Neural cell (in vitro differentiated cells): Measurements from ENCODE around the gene TRIO. TPM values are rescaled to one million over a fixed set of nuclear protein-coding genes. Genes with fewer than 3 reads are reported as not detected.

Experiments
- H2AFZ ChIP-seq: fragments of 200-600, 300-800 bp; sonication (generic), shearing (Covaris generic); 2 replicates; pipeline ENCODE4 v1.6.0; 2014; ENCODE audit warnings: low read depth, mild to moderate bottlenecking, antibody characterized with exemption, low read length, moderate library complexity
- H3F3A ChIP-seq: fragments of 200-600 bp; shearing (Covaris generic); 2 replicates; pipeline ENCODE4 v1.6.1; 2016; ENCODE audit warnings: mild to moderate bottlenecking, moderate library complexity, mixed read lengths, antibody characterized with exemption, low read length; ENCODE audit not compliant: insufficient read depth, poor library complexity, severe bottlenecking
- H3K27ac ChIP-seq: fragments of 200-600, 300-800 bp; sonication (generic), shearing (Covaris generic); 2 replicates; pipeline ENCODE4 v1.5.1; 2014; ENCODE audit warnings: mild to moderate bottlenecking, low read length, moderate library complexity
- H3K27me3 ChIP-seq: fragments of 300-800, 200-600 bp; sonication (generic), shearing (Covaris generic); 2 replicates; pipeline ENCODE4 v1.6.0; 2014; ENCODE audit warnings: mild to moderate bottlenecking, low read depth, low read length, moderate library complexity; ENCODE audit not compliant: insufficient read depth
- H3K36me3 ChIP-seq: fragments of 300-800, 200-600 bp; sonication (generic), shearing (Covaris generic); 2 replicates; pipeline ENCODE4 v1.5.1; 2014; ENCODE audit warnings: mild to moderate bottlenecking, antibody characterized with exemption, low read length, moderate library complexity; ENCODE audit not compliant: insufficient read depth
- H3K4me2 ChIP-seq: fragments of 300-800, 200-600 bp; sonication (generic), shearing (Covaris generic); 2 replicates; pipeline ENCODE4 v1.6.0; 2014; ENCODE audit warnings: mild to moderate bottlenecking, low read length
- H3K4me3 ChIP-seq: fragments of 300-800, 200-600 bp; sonication (generic), shearing (Covaris generic); 2 replicates; pipeline ENCODE4 v1.5.1; 2014; ENCODE audit warnings: mild to moderate bottlenecking, low read length, moderate library complexity
- H3K79me2 ChIP-seq: fragments of 200-600 bp; shearing (Covaris generic); replicated peaks from 2 replicates; pipeline ENCODE4 v1.6.0; 2014; ENCODE audit warnings: mild to moderate bottlenecking, low read length, moderate library complexity; ENCODE audit not compliant: insufficient read depth
- H3K9ac ChIP-seq: fragments of 300-800, 200-600 bp; sonication (generic), shearing (Covaris generic); 2 replicates; pipeline ENCODE4 v1.6.1; 2016; ENCODE audit warnings: mild to moderate bottlenecking, low read length, mixed read lengths
- H3K9me2 ChIP-seq: fragments of 200-600 bp; shearing (Covaris generic); 2 replicates; pipeline ENCODE4 v1.6.1; 2016; ENCODE audit warnings: mild to moderate bottlenecking, low read length, mixed read lengths; ENCODE audit not compliant: insufficient read depth
- H3K9me3 ChIP-seq: fragments of 200-600, 300-800 bp; sonication (generic), shearing (Covaris generic); 2 replicates; pipeline ENCODE4 v1.6.1; 2016; ENCODE audit warnings: mild to moderate bottlenecking, mixed run types, low read length, moderate library complexity, mixed read lengths
- H4K20me1 ChIP-seq: fragments of 200-600 bp; shearing (Covaris generic); 2 replicates; pipeline ENCODE4 v1.6.1; 2016; ENCODE audit warnings: mild to moderate bottlenecking, mixed run types; ENCODE audit not compliant: insufficient read depth
- EP300 ChIP-seq: fragments of 450-650 bp; conservative IDR thresholded peaks from 2 replicates; pipeline ENCODE4 v1.6.1; 2014; ENCODE audit warnings: antibody characterized with exemption, mild to moderate bottlenecking, moderate library complexity; ENCODE audit not compliant: poor library complexity, severe bottlenecking
- EZH2 ChIP-seq: fragments of 200-600, 300-800 bp; shearing (Covaris generic), sonication (generic); IDR thresholded peaks from 2 replicates; pipeline ENCODE4 v1.6.1; 2014; ENCODE audit warnings: antibody characterized with exemption, low read length, borderline replicate concordance, mild to moderate bottlenecking; ENCODE audit not compliant: insufficient read depth, poor library complexity, severe bottlenecking
- MXI1 ChIP-seq: fragments of 450-650 bp; conservative IDR thresholded peaks from 2 replicates; pipeline ENCODE4 v1.6.1; 2014; ENCODE audit warnings: antibody characterized with exemption, mild to moderate bottlenecking; ENCODE audit not compliant: poor library complexity, severe bottlenecking
- POLR2AphosphoS5 ChIP-seq: IDR thresholded peaks from 2 replicates; pipeline ENCODE4 v1.6.1; 2012
- RAD21 ChIP-seq: fragments of 450-650 bp; conservative IDR thresholded peaks from 2 replicates; pipeline ENCODE4 v1.6.1; 2014; ENCODE audit warnings: antibody characterized with exemption, mild to moderate bottlenecking, moderate library complexity
- SMC3 ChIP-seq: fragments of 450-650 bp; conservative IDR thresholded peaks from 2 replicates; pipeline ENCODE4 v1.6.1; 2014; ENCODE audit warnings: antibody characterized with exemption, mild to moderate bottlenecking, moderate library complexity; ENCODE audit not compliant: poor library complexity
- TAF1 ChIP-seq: IDR thresholded peaks from 2 replicates; pipeline ENCODE4 v1.6.1; 2012; ENCODE audit warnings: low read depth
- polyA plus RNA-seq: library from polyadenylated mRNA; depleted of rRNA; stranded (reverse); fragments of >200 nt; gene quantifications from 2 replicates; pipeline ENCODE4 v1.2.3, GENCODE V29; 2014
- TF ChIP-seq, protein P1 (sequence below): fragments of 450-650 bp; IDR thresholded peaks from 2 replicates; pipeline ENCODE4 v1.5.1; 2014; ENCODE audit warnings: antibody characterized with exemption, mild to moderate bottlenecking, moderate library complexity; ENCODE audit not compliant: poor library complexity, severe bottlenecking
- TF ChIP-seq, protein P2 (sequence below): IDR thresholded peaks from 2 replicates; pipeline ENCODE4 v1.6.1; 2012; ENCODE audit warnings: borderline replicate concordance

Gene TRIO
- polyA plus RNA-seq, 1 donor from 2014 or later: 168 TPM

DNA sequence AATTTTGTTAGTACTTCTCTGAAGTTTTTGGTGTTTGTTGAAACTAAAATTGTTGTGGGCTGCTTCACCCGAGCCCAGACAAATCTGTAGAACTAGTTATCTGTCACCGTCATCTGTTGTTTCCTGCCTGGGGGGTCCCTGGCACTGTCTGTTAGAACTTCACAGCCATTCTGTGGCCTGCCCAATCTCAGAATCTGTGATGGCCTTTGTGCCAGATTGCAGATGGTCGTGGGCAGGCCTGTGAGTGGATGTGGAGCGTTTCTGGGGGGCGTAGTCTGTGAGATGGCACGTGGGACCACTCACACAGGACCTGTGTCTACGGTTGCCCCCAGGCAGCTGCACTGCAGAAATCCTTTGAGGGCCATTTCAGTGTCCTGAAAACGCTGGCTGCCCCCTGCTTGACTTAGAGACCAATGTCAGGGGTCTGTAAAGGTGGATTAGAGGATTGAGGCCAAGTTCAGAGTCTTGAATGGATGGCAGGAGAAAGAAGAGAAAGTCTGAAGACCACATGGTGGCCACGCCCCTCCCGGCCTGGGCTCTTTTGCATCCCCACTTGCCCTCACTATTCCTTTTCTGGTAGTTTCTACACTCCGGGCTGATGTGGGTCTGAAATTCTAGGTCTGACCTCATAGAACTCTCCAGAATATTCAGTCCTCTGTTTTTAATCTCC is 38.3 kb downstream of the TRIO start:
- H3K27ac ChIP-seq: no peak overlapping the region
- no peaks in the 10 kb centered on the region for H3K9me2 ChIP-seq
- H3K27me3 ChIP-seq: no peaks in the 10 kb centered on the region
- no peaks in the 10 kb centered on the region for H3F3A ChIP-seq
- no peaks in the 10 kb centered on the region for H3K36me3 ChIP-seq
- H3K9me3 ChIP-seq: no peaks in the 10 kb centered on the region
- peaks cover 99% of the 10 kb centered on the region for H3K79me2 ChIP-seq
- TF ChIP-seq POLR2AphosphoS5: no peak
- no peak overlapping the region for H3K4me3 ChIP-seq
- no peak overlapping the region for H2AFZ ChIP-seq
- no peak overlapping the region for H3K4me2 ChIP-seq
- H3K9ac ChIP-seq: no peak overlapping the region
- H4K20me1 ChIP-seq: peaks cover 66% of the 10 kb centered on the region

DNA sequence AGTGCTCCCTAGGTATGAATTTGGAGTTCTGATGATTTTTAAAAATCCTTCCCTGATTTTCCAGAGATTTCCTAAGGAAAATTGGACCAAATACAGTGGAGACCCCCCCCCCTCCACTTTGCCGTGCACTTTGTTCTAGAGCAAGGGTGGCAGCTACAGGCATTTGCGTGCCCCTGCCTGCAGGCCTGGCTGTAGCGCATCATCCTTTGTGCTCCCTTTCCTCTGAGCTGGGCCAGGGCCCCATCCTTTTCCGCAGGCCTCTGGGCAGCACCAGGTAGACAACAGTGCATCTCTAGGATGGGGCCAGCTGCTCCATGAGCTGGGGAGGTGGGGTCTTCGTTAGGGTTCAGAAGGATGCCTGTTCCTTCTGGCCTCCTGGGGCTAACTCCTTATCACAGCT is 39.6 kb downstream of the TRIO start:
- Histone ChIP-seq H3K36me3 (no peaks in the 10 kb centered on the region), H3K9ac (no peak overlapping the region), H4K20me1 (peaks cover 68% of the 10 kb centered on the region), H3K79me2 (peaks cover 98% of the 10 kb centered on the region), H3K4me2 (no peak overlapping the region), H3F3A (no peaks in the 10 kb centered on the region), H3K9me3 (no peaks in the 10 kb centered on the region), H3K9me2 (no peaks in the 10 kb centered on the region), H3K4me3 (no peak overlapping the region), H2AFZ (no peak overlapping the region), H3K27me3 (no peaks in the 10 kb centered on the region), H3K27ac (no peak overlapping the region)
- no peak for TF ChIP-seq EP300
- TF ChIP-seq, protein P1, sequence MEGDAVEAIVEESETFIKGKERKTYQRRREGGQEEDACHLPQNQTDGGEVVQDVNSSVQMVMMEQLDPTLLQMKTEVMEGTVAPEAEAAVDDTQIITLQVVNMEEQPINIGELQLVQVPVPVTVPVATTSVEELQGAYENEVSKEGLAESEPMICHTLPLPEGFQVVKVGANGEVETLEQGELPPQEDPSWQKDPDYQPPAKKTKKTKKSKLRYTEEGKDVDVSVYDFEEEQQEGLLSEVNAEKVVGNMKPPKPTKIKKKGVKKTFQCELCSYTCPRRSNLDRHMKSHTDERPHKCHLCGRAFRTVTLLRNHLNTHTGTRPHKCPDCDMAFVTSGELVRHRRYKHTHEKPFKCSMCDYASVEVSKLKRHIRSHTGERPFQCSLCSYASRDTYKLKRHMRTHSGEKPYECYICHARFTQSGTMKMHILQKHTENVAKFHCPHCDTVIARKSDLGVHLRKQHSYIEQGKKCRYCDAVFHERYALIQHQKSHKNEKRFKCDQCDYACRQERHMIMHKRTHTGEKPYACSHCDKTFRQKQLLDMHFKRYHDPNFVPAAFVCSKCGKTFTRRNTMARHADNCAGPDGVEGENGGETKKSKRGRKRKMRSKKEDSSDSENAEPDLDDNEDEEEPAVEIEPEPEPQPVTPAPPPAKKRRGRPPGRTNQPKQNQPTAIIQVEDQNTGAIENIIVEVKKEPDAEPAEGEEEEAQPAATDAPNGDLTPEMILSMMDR: no peak
- no peak for TF ChIP-seq POLR2AphosphoS5
- TF ChIP-seq RAD21: no peak
- TF ChIP-seq EZH2: no peak
- no peak for TF ChIP-seq MXI1
- TF ChIP-seq, protein P2, sequence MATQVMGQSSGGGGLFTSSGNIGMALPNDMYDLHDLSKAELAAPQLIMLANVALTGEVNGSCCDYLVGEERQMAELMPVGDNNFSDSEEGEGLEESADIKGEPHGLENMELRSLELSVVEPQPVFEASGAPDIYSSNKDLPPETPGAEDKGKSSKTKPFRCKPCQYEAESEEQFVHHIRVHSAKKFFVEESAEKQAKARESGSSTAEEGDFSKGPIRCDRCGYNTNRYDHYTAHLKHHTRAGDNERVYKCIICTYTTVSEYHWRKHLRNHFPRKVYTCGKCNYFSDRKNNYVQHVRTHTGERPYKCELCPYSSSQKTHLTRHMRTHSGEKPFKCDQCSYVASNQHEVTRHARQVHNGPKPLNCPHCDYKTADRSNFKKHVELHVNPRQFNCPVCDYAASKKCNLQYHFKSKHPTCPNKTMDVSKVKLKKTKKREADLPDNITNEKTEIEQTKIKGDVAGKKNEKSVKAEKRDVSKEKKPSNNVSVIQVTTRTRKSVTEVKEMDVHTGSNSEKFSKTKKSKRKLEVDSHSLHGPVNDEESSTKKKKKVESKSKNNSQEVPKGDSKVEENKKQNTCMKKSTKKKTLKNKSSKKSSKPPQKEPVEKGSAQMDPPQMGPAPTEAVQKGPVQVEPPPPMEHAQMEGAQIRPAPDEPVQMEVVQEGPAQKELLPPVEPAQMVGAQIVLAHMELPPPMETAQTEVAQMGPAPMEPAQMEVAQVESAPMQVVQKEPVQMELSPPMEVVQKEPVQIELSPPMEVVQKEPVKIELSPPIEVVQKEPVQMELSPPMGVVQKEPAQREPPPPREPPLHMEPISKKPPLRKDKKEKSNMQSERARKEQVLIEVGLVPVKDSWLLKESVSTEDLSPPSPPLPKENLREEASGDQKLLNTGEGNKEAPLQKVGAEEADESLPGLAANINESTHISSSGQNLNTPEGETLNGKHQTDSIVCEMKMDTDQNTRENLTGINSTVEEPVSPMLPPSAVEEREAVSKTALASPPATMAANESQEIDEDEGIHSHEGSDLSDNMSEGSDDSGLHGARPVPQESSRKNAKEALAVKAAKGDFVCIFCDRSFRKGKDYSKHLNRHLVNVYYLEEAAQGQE: no peak
- no peak for TF ChIP-seq TAF1
- no peak for TF ChIP-seq SMC3
